ENCODE data around the gene SLC6A20.

The SLC6A20 gene

GRCh38 chr3:45776301-45776595 lies 20.1 kb downstream of the SLC6A20 start:
- Histone ChIP-seq H3K4me3 (ENCODE audit: low read depth, low read length) (no peak overlapping the region), H3K36me3 (ENCODE audit: control insufficient read depth, insufficient read depth, low read length) (no peaks in the 10 kb centered on the region), H3K9me3 (ENCODE audit: control insufficient read depth, insufficient read depth, low read length) (no peaks in the 10 kb centered on the region), H3K4me1 (ENCODE audit: control insufficient read depth, insufficient read depth, low read length) (no peaks in the 10 kb centered on the region), H3K27me3 (ENCODE audit: control insufficient read depth, insufficient read depth, low read length) (no peaks in the 10 kb centered on the region), H3K9ac (ENCODE audit: low read depth, low read length) (no peak overlapping the region)

GRCh38 chr3:45775571-45776300 lies 20.6 kb downstream of the SLC6A20 start:
- Histone ChIP-seq H3K27me3 (ENCODE audit: control insufficient read depth, insufficient read depth, low read length) (no peaks in the 10 kb centered on the region), H3K9ac (ENCODE audit: low read depth, low read length) (no peak overlapping the region), H3K9me3 (ENCODE audit: control insufficient read depth, insufficient read depth, low read length) (no peaks in the 10 kb centered on the region), H3K36me3 (ENCODE audit: control insufficient read depth, insufficient read depth, low read length) (no peaks in the 10 kb centered on the region), H3K4me3 (ENCODE audit: low read depth, low read length) (no peak overlapping the region), H3K4me1 (ENCODE audit: control insufficient read depth, insufficient read depth, low read length) (no peaks in the 10 kb centered on the region)

- Histone ChIP-seq H3K4me1 (ENCODE audit: control insufficient read depth, insufficient read depth, low read length) (no peaks in the 10 kb centered on the region), H3K9me3 (ENCODE audit: control insufficient read depth, insufficient read depth, low read length) (no peaks in the 10 kb centered on the region), H3K4me3 (ENCODE audit: low read depth, low read length) (no peak overlapping the region), H3K27me3 (ENCODE audit: control insufficient read depth, insufficient read depth, low read length) (no peaks in the 10 kb centered on the region), H3K36me3 (ENCODE audit: control insufficient read depth, insufficient read depth, low read length) (no peaks in the 10 kb centered on the region), H3K9ac (ENCODE audit: low read depth, low read length) (no peak overlapping the region)
These were observed 21.5 kb downstream of the SLC6A20 start for GRCh38 chr3:45774581-45775521.

- H3K27me3 ChIP-seq (ENCODE audit: control insufficient read depth, insufficient read depth, low read length), result no peaks in the 10 kb centered on the region
- H3K4me1 ChIP-seq (ENCODE audit: control insufficient read depth, insufficient read depth, low read length), result no peaks in the 10 kb centered on the region
These were observed 22.5 kb downstream of the SLC6A20 start for GRCh38 chr3:45773714-45774449.

GRCh38 chr3:45773072-45773471 lies 23.3 kb downstream of the SLC6A20 start:
- Histone ChIP-seq H3K4me1 (ENCODE audit: control insufficient read depth, insufficient read depth, low read length) (no peaks in the 10 kb centered on the region), H3K36me3 (ENCODE audit: control insufficient read depth, insufficient read depth, low read length) (no peaks in the 10 kb centered on the region), H3K4me3 (ENCODE audit: low read depth, low read length) (no peak overlapping the region), H3K9me3 (ENCODE audit: control insufficient read depth, insufficient read depth, low read length) (no peaks in the 10 kb centered on the region), H3K27me3 (ENCODE audit: control insufficient read depth, insufficient read depth, low read length) (no peaks in the 10 kb centered on the region), H3K9ac (ENCODE audit: low read depth, low read length) (no peak overlapping the region)

More at GRCh38 chr3:45773714-45774449, 22.5 kb downstream of the SLC6A20 start:
- no peaks in the 10 kb centered on the region for H3K36me3 ChIP-seq (ENCODE audit: control insufficient read depth, insufficient read depth, low read length)
- no peaks in the 10 kb centered on the region for H3K9me3 ChIP-seq (ENCODE audit: control insufficient read depth, insufficient read depth, low read length)
- H3K9ac ChIP-seq (ENCODE audit: low read depth, low read length), result no peak overlapping the region
- no peak overlapping the region for H3K4me3 ChIP-seq (ENCODE audit: low read depth, low read length)

- Histone ChIP-seq H3K4me3 (ENCODE audit: low read depth, low read length) (no peak overlapping the region), H3K9me3 (ENCODE audit: control insufficient read depth, insufficient read depth, low read length) (no peaks in the 10 kb centered on the region), H3K27me3 (ENCODE audit: control insufficient read depth, insufficient read depth, low read length) (no peaks in the 10 kb centered on the region), H3K36me3 (ENCODE audit: control insufficient read depth, insufficient read depth, low read length) (no peaks in the 10 kb centered on the region), H3K4me1 (ENCODE audit: control insufficient read depth, insufficient read depth, low read length) (no peaks in the 10 kb centered on the region), H3K9ac (ENCODE audit: low read depth, low read length) (no peak overlapping the region)
These were observed 23.8 kb downstream of the SLC6A20 start for GRCh38 chr3:45772341-45773035.

- Histone ChIP-seq H3K36me3 (ENCODE audit: control insufficient read depth, insufficient read depth, low read length) (no peaks in the 10 kb centered on the region), H3K4me3 (ENCODE audit: low read depth, low read length) (no peak overlapping the region), H3K9ac (ENCODE audit: low read depth, low read length) (no peak overlapping the region), H3K27me3 (ENCODE audit: control insufficient read depth, insufficient read depth, low read length) (no peaks in the 10 kb centered on the region), H3K9me3 (ENCODE audit: control insufficient read depth, insufficient read depth, low read length) (no peaks in the 10 kb centered on the region), H3K4me1 (ENCODE audit: control insufficient read depth, insufficient read depth, low read length) (no peaks in the 10 kb centered on the region)
These were observed 24.5 kb downstream of the SLC6A20 start for GRCh38 chr3:45771831-45772230.

- Histone ChIP-seq H3K4me3 (ENCODE audit: low read depth, low read length) (no peak overlapping the region), H3K4me1 (ENCODE audit: control insufficient read depth, insufficient read depth, low read length) (no peaks in the 10 kb centered on the region), H3K27me3 (ENCODE audit: control insufficient read depth, insufficient read depth, low read length) (no peaks in the 10 kb centered on the region), H3K9ac (ENCODE audit: low read depth, low read length) (no peak overlapping the region), H3K36me3 (ENCODE audit: control insufficient read depth, insufficient read depth, low read length) (no peaks in the 10 kb centered on the region), H3K9me3 (ENCODE audit: control insufficient read depth, insufficient read depth, low read length) (no peaks in the 10 kb centered on the region)
These were observed 25.1 kb downstream of the SLC6A20 start for GRCh38 chr3:45771166-45771775.

GRCh38 chr3:45765958-45766357 lies 30.4 kb downstream of the SLC6A20 start:
- Histone ChIP-seq H3K4me3 (ENCODE audit: low read depth, low read length) (no peak overlapping the region), H3K4me1 (ENCODE audit: control insufficient read depth, insufficient read depth, low read length) (no peaks in the 10 kb centered on the region), H3K9ac (ENCODE audit: low read depth, low read length) (no peak overlapping the region), H3K9me3 (ENCODE audit: control insufficient read depth, insufficient read depth, low read length) (no peaks in the 10 kb centered on the region), H3K27me3 (ENCODE audit: control insufficient read depth, insufficient read depth, low read length) (no peaks in the 10 kb centered on the region), H3K36me3 (ENCODE audit: control insufficient read depth, insufficient read depth, low read length) (no peaks in the 10 kb centered on the region)

- Histone ChIP-seq H3K4me1 (ENCODE audit: control insufficient read depth, insufficient read depth, low read length) (no peaks in the 10 kb centered on the region), H3K27me3 (ENCODE audit: control insufficient read depth, insufficient read depth, low read length) (no peaks in the 10 kb centered on the region), H3K36me3 (ENCODE audit: control insufficient read depth, insufficient read depth, low read length) (no peaks in the 10 kb centered on the region), H3K4me3 (ENCODE audit: low read depth, low read length) (no peak overlapping the region), H3K9ac (ENCODE audit: low read depth, low read length) (no peak overlapping the region), H3K9me3 (ENCODE audit: control insufficient read depth, insufficient read depth, low read length) (no peaks in the 10 kb centered on the region)
These were observed 31.0 kb downstream of the SLC6A20 start for GRCh38 chr3:45765266-45765851.

- H3K27me3 ChIP-seq (ENCODE audit: control insufficient read depth, insufficient read depth, low read length), result no peaks in the 10 kb centered on the region
- no peaks in the 10 kb centered on the region for H3K4me1 ChIP-seq (ENCODE audit: control insufficient read depth, insufficient read depth, low read length)
- no peaks in the 10 kb centered on the region for H3K36me3 ChIP-seq (ENCODE audit: control insufficient read depth, insufficient read depth, low read length)
- no peak overlapping the region for H3K4me3 ChIP-seq (ENCODE audit: low read depth, low read length)
- H3K9me3 ChIP-seq (ENCODE audit: control insufficient read depth, insufficient read depth, low read length), result no peaks in the 10 kb centered on the region
- H3K9ac ChIP-seq (ENCODE audit: low read depth, low read length), result no peak overlapping the region
These were observed 33.0 kb downstream of the SLC6A20 start for GRCh38 chr3:45763303-45763675.

Data from iPS-15b (cell line).